OCI-LY7 (cell line): ENCODE results near the gene WDR37.

Experiments used
- EZH2phosphoT487 ChIP-seq: fragments of 200-600 bp; sonication (generic); IDR thresholded peaks from 2 replicates; pipeline ENCODE4 v1.6.1; 2018; ENCODE audit warnings: low read depth, borderline replicate concordance, mild to moderate bottlenecking, mixed run types, antibody characterized with exemption, low read length, moderate library complexity, mixed read lengths
- TF ChIP-seq, protein P1 (sequence below): fragments of 200-600 bp; sonication (generic); conservative IDR thresholded peaks from 2 replicates; pipeline ENCODE4 v1.5.1; 2014; ENCODE audit warnings: mild to moderate bottlenecking, antibody characterized with exemption, low read length, moderate library complexity, mixed read lengths

DNA sequence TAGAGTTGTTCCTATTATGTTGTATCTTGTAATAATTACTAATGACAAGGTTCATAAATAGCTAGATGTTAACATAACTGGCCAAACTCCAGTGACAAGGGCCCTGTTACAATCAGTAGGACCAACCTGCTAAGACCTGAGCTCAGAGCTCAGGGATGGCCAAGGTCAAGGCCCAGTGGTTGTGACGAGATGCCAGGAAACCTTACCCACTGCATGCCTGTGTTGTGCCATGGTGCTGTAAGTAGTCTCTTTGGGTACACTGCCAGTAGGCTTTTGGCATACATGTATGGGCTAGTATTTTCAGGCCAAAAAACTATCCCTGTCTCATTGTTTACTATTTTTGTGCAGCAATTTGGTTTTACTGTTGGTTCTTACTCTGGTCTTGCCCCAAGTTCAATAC, 22.6 kb upstream of the WDR37 start:
- TF ChIP-seq, protein P1, sequence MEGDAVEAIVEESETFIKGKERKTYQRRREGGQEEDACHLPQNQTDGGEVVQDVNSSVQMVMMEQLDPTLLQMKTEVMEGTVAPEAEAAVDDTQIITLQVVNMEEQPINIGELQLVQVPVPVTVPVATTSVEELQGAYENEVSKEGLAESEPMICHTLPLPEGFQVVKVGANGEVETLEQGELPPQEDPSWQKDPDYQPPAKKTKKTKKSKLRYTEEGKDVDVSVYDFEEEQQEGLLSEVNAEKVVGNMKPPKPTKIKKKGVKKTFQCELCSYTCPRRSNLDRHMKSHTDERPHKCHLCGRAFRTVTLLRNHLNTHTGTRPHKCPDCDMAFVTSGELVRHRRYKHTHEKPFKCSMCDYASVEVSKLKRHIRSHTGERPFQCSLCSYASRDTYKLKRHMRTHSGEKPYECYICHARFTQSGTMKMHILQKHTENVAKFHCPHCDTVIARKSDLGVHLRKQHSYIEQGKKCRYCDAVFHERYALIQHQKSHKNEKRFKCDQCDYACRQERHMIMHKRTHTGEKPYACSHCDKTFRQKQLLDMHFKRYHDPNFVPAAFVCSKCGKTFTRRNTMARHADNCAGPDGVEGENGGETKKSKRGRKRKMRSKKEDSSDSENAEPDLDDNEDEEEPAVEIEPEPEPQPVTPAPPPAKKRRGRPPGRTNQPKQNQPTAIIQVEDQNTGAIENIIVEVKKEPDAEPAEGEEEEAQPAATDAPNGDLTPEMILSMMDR, result no peak
- TF ChIP-seq EZH2phosphoT487, result no peak
